CMK (cell line): ENCODE measurements around the gene MCF2L2.
"Not testable (repeated sequence)": the region's sequence is repeated elsewhere in the genome, so short reads cannot be mapped to it uniquely, and the experiment has no call there.

Experiments used
- DNase-seq: peaks from one replicate; pipeline ENCODE4 v3.0.0-alpha.2; 2010; ENCODE audit warnings: low read depth

Gene MCF2L2, protein sequence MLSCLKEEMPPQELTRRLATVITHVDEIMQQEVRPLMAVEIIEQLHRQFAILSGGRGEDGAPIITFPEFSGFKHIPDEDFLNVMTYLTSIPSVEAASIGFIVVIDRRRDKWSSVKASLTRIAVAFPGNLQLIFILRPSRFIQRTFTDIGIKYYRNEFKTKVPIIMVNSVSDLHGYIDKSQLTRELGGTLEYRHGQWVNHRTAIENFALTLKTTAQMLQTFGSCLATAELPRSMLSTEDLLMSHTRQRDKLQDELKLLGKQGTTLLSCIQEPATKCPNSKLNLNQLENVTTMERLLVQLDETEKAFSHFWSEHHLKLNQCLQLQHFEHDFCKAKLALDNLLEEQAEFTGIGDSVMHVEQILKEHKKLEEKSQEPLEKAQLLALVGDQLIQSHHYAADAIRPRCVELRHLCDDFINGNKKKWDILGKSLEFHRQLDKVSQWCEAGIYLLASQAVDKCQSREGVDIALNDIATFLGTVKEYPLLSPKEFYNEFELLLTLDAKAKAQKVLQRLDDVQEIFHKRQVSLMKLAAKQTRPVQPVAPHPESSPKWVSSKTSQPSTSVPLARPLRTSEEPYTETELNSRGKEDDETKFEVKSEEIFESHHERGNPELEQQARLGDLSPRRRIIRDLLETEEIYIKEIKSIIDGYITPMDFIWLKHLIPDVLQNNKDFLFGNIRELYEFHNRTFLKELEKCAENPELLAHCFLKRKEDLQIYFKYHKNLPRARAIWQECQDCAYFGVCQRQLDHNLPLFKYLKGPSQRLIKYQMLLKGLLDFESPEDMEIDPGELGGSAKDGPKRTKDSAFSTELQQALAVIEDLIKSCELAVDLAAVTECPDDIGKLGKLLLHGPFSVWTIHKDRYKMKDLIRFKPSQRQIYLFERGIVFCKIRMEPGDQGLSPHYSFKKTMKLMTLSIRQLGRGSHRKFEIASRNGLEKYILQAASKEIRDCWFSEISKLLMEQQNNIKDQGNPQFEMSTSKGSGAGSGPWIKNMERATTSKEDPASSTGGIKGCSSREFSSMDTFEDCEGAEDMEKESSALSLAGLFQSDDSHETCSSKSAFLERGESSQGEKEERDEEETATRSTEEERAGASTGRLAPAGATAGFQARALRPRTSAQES

DNA sequence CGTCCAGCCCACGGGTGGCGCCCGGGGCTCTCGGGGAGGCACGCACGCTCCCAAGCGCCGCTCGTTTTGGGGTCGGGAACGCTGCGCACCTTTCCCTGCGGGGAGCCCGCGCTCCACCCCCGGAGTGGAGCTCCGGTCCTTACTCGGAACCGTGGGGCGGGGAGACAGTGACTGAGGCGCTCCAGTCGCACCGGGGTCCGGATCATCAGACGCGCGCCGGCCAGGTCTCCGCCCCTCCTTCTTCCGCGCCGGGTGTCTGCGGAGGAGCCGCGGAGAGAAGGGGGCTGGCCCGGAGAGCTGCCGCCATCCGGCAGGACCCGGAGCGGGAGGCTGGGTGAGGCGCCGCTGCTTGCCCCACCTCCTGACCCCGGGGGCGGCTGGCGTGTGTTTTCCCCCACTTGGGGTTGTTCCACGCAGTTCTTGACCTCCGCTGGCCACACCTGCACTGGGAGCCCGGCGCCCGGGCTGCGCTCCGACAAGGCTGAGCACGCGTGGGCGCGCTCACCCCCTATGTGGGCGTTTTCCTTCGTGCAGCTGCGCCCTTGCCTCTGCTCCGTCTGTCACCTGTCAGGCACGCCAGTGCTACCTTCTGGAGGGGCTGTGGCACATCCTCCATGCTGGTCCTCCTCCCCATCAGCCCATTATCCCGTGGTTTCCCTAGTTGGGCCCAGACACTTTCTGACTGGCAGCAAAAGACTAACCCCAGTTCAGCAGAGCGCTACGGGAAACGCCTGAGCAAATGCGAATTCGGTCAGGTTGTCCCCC lies at the start of gene MCF2L2:
Gene MCF2L2 (minus strand): TSS at position 173 of the 765 bp plus-strand sequence. CDS start 642 bp downstream, outside the sequence.
- peak; percentile 33 for DNase-seq

DNA sequence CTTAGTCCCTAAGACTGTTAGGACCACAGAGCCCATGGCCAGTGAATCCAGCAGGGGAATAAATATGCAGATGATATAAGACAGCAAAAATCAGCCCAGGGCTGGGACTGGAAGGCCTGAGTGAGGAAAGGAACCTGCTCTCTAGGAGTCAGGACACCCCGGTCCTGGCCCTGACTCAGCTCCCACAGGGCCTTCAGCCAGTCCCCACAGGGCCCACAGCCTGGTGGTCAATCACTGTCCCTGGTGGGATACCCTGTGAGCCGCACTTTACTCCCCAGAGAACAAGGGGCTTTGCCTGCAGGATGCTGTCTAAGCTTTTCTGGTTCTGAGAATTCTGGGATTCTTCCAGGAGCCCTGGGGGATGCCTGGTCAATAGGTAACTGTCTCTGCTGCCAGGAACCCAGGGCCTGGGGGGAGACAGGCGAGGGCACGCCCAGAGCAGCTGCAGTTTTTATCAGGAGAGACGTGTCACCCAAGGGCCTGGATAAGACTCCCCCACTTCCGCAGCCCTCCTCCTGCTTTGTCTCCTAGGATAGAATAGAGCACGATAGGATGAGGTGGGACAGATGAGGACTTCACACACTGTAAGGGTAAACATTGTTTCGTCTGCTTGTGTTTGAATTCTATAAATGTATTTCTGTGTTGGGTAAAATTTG lies 49.5 kb upstream of the MCF2L2 start:
- DNase-seq: no peak

DNA sequence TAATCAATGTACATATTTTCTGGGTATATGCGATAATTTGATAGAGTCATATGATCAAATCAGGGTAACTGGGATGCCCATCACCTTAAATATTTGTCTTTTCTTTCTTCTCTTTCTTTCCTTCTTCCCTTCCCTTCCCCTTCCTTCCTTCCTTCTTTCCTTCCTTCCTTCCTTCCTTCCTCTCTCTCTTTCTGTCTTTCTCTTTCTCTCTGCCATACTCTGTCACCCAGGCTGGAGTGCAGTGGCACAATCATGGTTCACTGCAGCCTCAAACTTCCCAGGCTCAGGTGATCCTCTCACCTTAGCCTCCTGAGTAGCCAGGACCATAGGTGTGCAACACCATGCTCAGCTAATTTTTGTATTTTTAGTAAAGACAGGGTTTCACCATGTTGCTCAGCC lies 47.3 kb upstream of the MCF2L2 start:
- not testable (repeated sequence) for DNase-seq

DNA sequence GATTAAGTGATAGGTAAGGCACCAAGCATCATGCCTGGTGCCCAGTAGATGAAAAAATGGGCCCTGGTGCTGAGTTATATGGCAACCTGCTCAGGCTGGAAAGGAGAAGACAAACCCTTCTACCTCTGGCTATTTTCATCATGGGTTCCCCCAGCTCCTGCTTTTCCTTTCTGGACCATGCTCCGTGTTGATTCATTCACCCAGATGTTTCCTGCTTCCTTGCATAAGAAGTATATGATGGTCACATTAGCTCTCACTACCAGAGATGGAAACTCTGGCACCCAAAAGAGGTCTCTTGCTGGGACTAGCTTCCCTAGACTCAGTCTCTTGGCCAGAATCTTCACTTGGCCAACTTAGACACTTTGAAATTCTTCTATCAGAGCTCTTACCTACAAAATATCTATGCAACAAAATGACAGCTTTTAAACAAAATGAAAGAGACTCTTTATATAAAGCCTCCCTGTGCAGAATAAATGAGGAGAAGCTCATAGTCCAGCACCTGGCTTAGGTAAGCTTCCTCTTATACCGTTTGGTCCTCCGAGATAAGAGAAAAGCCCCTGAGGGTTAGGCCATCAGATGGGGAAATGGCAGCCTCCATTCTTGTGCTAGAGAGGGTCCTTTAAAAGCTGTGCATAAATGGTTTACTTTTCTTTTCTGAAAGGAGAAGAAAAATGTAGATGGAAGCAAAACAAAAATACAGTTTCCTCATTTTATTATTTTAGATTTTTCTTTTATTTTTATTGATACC lies 46.8 kb upstream of the MCF2L2 start:
- DNase-seq: no peak

DNA sequence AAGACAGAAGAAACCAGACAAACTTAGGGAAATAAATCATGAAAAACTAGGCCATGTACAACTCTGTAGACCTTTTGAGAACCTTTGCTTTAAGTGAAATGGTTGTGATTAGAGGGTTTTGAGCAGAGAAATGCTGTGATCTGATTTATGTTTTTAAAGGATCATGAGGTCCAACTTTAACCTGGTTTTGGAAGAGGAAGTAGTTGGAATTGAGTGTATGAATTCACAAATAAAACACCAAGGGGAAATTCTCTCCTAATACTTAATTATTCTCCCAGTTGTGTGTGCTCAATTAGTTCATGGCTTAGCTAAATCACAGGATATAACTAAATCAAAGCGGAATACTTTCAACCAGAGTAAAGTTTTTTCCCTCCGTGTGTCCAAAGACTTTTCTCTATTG lies 45.5 kb upstream of the MCF2L2 start:
- DNase-seq: no peak

DNA sequence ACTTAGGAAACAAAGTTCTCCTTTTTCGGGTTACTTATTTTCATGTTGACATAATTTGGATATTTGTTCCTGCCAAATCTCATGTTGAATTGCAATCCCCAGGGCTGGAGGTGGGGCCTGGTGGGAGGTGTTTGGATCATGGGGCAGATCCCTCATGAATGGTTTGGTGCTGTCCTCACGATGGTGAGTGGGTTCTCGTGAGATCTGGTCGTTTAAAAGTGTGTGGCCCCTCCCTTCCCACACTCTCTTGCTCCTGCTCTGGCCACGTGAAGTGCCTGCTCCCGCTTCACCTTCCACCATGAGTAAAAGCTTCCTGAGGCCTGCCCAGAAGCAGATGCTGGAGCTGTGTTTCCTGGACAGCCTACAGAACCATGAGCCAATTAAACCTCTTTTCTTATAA lies 43.7 kb upstream of the MCF2L2 start:
- DNase-seq: no peak

DNA sequence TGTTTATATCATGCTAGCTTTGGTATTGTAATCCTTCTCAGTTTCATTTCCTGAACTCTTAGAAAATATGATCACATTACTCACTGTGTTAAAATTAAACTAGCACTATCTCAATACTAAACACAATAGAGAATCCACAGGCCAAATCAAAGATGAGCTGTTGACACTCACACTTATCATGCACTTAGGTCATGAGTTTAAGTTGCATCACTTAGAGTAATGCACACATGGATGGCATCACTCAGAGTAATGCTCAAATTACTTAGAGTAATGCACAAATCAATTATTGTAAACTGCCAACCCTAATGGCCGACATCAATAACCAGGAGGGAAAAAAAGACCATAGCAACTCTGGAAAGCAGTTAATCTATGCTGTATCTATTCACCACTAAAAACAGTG lies 40.0 kb upstream of the MCF2L2 start:
- DNase-seq: no peak

DNA sequence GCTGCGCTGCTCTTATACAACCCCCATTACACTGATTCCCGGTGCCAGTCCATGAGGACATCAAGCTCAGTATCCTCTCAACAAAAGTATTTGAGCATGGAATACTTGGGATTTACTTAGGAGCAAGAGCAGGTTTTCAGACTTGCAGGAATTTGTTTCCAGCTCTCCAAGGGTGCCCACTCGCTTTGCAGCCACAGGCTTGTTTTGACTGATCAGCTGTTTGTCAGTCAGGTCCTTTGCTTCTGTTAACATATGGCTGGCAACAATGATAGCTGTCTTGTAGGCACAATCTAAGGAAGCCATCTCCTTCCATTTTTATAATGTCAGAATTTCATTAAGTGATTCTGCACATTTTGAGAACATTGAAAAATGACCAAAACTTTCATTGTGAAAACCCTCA lies 38.2 kb upstream of the MCF2L2 start:
- DNase-seq: no peak

DNA sequence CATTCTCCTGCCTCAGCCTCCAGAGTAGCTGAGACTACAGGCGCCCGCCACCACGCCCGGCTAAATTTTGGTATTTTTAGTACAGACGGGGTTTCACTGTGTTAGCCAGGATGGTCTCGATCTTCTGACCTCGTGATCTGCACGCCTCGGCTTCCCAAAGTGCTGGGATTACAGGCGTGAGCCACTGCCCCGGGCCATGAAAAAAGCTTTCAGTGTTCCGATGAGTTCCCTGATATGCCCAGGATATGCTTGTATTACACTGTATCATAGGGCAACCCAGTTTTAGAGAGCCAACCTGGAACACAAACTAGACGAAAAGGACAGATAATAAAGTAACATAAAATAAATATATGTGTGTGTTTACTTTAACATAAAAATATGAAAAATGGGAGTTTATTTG lies 37.3 kb upstream of the MCF2L2 start:
- DNase-seq: not testable (repeated sequence)

DNA sequence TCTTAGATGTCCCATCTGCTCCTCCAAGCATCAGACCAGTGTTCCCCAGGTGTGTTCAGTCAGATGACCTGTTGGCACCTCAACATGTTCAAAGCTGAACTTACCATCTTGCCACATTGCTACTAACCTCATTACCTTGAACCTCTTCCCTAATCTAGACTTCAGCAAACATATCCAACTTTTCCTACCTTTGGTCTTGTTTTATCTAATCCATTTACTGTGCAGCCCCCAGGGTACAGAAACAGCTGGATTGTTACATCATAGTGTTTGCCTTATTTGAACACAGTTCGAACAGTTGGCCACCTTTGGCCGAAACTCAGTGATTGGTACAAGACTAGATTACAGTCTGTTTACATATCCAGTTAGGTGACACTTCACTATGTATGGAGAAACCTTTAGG lies 36.1 kb upstream of the MCF2L2 start:
- no peak for DNase-seq

DNA sequence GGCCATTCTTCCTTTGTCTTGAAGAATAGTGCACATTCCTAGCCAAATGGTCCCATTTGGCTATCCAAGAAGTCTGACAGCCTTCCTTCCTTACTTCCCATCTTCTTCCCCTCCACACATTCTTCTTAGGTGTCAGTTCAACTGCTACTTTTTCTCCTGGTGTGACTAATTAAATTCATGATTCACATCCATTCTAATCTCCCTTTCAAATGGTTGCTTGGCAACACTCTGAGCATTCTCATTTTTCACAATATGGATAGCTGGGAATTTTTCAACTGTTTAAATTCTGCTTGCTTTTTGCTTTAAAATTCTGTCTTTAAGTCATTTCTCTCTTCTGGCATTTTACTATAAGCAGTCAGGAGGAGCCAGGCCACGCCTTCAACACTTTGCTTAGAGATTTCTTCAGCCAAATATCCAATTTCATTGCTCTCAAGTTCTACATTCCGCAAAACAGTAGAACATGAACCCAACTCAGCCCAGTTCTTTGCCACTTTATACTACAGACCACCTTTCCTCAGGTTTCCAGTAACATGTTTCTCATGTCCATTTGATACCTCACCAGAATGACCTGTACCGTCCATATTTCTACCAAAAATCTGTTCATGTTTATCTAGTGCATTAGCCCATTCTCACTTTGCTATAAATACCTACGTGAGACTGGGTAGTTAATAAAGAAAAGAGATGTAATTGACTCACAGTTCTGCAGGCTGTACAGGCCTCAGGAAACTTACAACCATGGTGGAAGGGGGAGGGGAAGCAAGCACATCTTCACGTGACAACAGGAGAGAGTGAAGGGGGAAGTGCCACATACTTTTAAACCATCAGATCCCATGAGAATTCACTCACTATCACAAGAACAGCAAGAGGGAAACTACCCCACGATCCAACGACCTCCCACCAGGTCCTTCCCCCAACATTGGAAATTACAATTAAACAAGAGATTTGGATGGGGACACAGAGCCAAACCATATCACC lies 31.9 kb upstream of the MCF2L2 start:
- no peak for DNase-seq

DNA sequence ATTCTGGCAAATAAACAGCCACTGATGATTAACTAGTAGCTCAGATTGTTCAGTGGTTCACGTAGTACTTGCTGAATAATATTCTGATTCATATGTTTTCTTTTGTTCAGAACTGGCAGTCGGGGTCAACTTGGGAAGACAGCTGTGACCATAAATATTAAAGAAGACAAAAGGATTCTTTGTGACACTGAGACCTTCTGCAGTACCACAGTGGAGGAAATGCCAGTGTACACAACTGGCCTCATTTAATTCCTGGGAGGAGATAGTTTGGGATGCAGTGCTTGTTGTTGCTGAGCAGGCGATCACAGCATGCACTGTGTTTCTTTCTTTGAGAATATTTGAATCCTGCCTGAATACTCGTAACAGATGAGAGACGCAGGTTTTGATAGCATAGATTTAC lies 26.7 kb upstream of the MCF2L2 start:
- DNase-seq: no peak

DNA sequence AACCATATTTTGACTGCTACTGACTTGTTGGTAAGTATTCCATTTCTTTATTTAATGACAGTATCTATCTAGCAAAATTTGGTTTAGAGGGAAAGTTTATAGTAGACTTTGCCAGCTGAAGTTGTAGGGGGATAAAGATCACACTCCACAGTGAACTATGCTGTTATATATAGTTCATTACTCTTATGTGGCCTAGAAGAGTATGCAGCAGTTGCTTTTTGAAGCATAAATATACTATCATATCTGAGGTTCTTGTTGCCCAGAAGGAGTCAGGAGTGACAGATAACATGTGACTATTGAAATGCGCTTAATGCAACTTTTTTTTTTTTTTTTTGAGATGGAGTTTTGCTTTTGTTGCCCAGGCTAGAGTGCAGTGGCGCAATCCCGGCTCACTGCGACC lies 25.6 kb upstream of the MCF2L2 start:
- no peak for DNase-seq

DNA sequence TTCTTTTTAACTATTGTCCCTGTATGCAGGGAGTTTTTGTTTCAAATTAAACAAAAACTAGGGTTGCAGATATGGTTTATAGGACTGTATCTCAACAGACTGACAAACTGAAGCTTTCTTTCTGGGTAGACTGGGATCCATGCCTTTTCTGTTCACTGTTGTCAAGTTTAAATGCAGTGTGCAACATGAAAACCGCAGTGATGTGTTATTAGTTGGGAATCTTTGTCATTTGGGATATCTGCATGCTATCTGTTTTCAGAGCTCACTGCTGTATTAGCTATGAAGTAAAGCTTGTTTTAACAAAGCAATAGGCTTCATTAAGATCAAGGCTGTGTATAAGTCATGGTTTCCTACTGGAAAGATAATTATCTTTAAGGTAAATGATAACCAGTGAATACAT lies 21.4 kb upstream of the MCF2L2 start:
- no peak for DNase-seq

DNA sequence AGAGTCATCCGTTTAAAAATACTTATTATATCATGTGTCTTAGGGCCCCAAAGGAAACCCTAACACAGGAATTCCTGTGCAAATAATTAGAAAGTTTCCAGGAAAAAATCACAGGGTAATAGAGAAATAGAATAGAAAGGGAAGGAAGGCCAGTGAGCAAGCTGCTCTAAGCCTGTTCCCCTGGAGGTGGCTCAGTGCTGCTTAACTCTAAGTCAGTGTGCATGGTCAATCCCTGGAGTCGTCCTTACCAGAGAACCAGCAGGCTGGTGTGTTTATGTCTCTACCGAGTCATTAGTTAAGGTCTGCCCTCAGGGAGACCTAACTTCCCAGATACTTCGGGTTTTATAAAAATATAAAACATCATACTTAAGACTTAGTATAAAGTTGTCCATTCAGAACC lies 21.0 kb upstream of the MCF2L2 start:
- no peak for DNase-seq

DNA sequence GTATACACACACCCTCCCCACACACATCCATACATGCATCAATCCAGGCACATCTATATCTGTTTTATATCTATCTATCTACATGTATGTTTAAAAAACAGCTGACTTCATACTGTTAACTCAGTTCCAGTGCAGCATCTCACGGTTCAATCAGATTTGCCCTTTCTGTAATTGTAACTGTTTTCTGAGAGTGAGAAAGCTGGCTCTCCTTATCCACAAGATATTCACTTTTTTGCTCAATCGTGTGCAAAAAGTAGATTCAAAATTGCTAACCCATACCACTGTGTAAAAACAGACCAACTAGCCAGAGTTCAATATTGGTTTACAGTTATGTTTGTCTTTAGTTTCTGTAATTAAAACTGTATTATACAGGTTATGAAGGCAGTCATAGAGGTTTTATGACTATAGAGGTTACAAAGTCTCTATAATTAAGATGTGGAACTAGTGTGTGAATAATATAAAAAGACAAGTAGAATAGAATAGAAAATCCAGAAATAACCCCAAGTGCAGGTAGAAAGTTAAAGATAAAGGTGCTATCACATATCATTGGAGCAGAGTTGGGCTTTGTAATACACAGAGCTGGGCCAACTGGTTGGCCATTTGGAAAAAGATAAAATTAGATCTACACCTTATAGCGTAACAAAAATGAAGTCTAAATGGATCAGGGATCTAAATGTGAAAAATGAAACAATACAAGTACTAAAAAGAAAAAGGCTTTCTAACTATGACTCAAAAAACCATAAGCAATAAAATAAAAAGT lies 20.1 kb upstream of the MCF2L2 start:
- DNase-seq: no peak

DNA sequence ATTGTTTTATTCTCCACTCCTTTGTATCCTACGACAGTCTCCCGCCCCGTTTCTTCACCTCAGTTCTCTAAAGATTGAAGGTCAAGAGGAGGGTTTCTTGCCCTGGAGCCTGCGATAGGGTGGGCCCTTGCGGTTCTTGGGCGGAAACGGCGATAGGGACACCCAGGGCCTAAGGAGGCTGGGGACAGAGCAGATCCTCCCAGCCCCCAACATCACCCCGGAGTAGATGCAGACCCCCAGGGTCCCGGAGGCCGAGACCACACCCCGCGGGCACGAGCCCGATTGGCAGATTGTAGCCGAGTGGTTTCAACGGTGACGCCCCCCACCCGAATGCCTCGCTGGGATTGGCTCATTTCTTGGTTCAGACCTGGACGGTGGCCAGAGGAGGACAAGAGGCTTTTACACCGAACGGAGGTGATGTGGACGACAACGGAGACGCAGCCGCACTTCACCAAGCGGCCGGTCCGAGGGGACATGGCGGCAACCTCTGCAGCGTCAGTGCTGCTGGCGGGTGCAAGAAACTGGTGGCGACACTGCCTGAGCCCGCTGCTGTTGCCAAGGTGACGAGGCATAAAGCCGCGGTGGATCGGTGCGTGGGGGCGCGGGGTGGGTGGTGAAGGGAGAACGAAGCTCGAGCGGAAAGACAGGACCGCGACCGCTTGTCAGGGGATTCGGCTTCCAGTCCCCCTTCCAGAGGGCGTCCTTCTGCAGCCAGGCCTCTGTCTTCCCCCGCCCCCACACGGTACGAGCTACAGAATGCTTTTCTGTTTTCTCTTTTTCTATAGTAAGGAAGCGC lies 19.0 kb upstream of the MCF2L2 start:
- peak; percentile 84 for DNase-seq

DNA sequence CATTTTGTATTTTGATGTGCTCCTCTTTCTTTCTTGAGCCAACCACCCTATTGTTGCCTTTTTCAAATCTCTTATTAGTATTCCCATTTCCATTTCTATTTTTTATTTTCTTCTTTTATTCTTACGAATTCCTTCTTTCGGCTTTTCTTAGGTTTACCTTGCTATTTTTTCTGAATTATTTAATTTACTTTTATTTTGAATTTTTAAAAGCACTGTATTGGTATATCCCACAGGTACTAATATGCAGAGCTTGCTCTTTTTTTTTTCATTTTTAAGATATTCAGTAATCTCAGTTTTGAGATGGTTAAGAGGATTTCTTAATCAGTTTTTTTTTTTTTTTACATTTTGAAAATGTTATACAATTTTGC lies 18.4 kb upstream of the MCF2L2 start:
- DNase-seq: no peak
